GM04503 (cell line): ENCODE data around the gene SFTA2.
A peak's percentile ranks its signal among the peaks of the same experiment; 100 is the strongest.
"Not testable (repeated sequence)": the region's sequence is repeated elsewhere in the genome, so short reads cannot be mapped to it uniquely, and the experiment has no call there.

Experiments
- DNase-seq: peaks from one replicate; pipeline ENCODE4 v3.0.0-alpha.2; 2012; ENCODE audit warnings: low read depth

SFTA2 gene

GRCh38 chr6:30942338-30943060 lies 10.5 kb upstream of the SFTA2 start:
- DNase-seq, result peak; percentile 45

- DNase-seq, result no peak
Observed at GRCh38 chr6:30940361-30940986, 8.5 kb upstream of the SFTA2 start, which contains the start of gene MUCL3. Gene MUCL3, plus strand, starts transcription at chr6:30940973. Its CDS starts 27 bp downstream, at chr6:30941000.

- DNase-seq, result no peak
Observed at GRCh38 chr6:30939473-30939872, 7.5 kb upstream of the SFTA2 start.

GRCh38 chr6:30938730-30939129 lies 6.8 kb upstream of the SFTA2 start:
- DNase-seq, result no peak

GRCh38 chr6:30937265-30937664 lies 5.3 kb upstream of the SFTA2 start:
- DNase-seq, result no peak

- no peak for DNase-seq
Observed at GRCh38 chr6:30935018-30935417, 3.0 kb upstream of the SFTA2 start.

GRCh38 chr6:30932665-30933365 lies 845 bp upstream of the SFTA2 start:
- no peak for DNase-seq

GRCh38 chr6:30931272-30931671 lies 698 bp downstream of the SFTA2 start:
- no peak for DNase-seq

- no peak for DNase-seq
Observed at GRCh38 chr6:30930506-30930905, 1.5 kb downstream of the SFTA2 start.

GRCh38 chr6:30928677-30929076 lies 3.3 kb downstream of the SFTA2 start:
- no peak for DNase-seq

- DNase-seq, result not testable (repeated sequence)
Observed at GRCh38 chr6:30927080-30927479, 4.9 kb downstream of the SFTA2 start.

GRCh38 chr6:30926644-30927043 lies 5.3 kb downstream of the SFTA2 start:
- DNase-seq, result no peak

- DNase-seq, result not testable (repeated sequence)
Observed at GRCh38 chr6:30924040-30924627, 7.8 kb downstream of the SFTA2 start.

GRCh38 chr6:30922447-30922852 lies 9.5 kb downstream of the SFTA2 start:
- no peak for DNase-seq

- DNase-seq, result no peak
Observed at GRCh38 chr6:30918670-30919069, 13.3 kb downstream of the SFTA2 start.

- no peak for DNase-seq
Observed at GRCh38 chr6:30917487-30917886, 14.5 kb downstream of the SFTA2 start.

GRCh38 chr6:30917041-30917440 lies 14.9 kb downstream of the SFTA2 start:
- DNase-seq, result no peak

- no peak for DNase-seq
Observed at GRCh38 chr6:30915591-30915946, 16.4 kb downstream of the SFTA2 start.

- no peak for DNase-seq
Observed at GRCh38 chr6:30914854-30915590, 16.9 kb downstream of the SFTA2 start.

- peak; percentile 50 for DNase-seq
Observed at GRCh38 chr6:30914076-30914853, 17.7 kb downstream of the SFTA2 start, which contains the start of gene VARS2. Gene VARS2, plus strand, starts transcription at chr6:30914238. Its CDS starts 599 bp downstream, at chr6:30914837.

- no peak for DNase-seq
Observed at GRCh38 chr6:30913721-30914075, 18.3 kb downstream of the SFTA2 start.
